ENCODE data around the gene OR8B8.

DNA sequence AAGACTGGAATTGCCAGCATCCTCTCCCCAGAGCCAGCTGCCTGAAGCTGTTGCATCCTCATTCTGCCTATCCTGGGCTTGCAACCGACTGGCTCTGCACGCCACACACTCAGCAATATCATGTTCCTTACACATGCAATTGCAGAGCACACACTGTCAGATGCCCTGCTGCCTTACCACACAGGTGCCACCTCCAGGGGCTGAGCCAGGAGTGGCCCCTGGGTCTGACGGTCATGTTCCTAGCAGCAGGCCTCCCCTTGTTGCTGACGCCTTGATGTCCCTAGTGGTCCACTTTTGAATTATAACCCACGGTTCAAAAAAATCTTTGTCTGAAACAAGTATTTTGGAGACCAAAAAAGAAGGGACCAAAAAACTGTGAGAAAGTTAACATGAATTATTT, 18.5 kb upstream of the OR8B8 start:
- TF ChIP-seq, protein P1, sequence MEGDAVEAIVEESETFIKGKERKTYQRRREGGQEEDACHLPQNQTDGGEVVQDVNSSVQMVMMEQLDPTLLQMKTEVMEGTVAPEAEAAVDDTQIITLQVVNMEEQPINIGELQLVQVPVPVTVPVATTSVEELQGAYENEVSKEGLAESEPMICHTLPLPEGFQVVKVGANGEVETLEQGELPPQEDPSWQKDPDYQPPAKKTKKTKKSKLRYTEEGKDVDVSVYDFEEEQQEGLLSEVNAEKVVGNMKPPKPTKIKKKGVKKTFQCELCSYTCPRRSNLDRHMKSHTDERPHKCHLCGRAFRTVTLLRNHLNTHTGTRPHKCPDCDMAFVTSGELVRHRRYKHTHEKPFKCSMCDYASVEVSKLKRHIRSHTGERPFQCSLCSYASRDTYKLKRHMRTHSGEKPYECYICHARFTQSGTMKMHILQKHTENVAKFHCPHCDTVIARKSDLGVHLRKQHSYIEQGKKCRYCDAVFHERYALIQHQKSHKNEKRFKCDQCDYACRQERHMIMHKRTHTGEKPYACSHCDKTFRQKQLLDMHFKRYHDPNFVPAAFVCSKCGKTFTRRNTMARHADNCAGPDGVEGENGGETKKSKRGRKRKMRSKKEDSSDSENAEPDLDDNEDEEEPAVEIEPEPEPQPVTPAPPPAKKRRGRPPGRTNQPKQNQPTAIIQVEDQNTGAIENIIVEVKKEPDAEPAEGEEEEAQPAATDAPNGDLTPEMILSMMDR (IDR thresholded peaks at IDR 0.05) = no peak
- TF ChIP-seq POLR2AphosphoS5 (IDR thresholded peaks at IDR 0.05) (no peak), POLR2A (IDR thresholded peaks at IDR 0.05) (no peak)

All from stomach (tissue), 4 donors.